Stimulated activated memory B cell treated with anti-CD40 and anti-IgM and Interleukin-4, amounts not matched to agents 10 μg/mL and 1 μg/mL and 100 μg/mL, for 72 hours (primary cell): ENCODE measurements around the gene DNAH11.

ENCODE experiments used
- ATAC-seq: fragments of 150-1000 bp; cut with Tn5 transposase; 2 replicates; pipeline ENCODE4 v1.10.0; 2021
- H3K27ac Mint-ChIP-seq: one replicate; pipeline ENCODE4 v1.8.0; 2022; ENCODE audit warnings: mild to moderate bottlenecking, mixed read lengths
- H3K27me3 Mint-ChIP-seq: one replicate; pipeline ENCODE4 v1.8.0; 2022; ENCODE audit warnings: mixed read lengths
- H3K36me3 Mint-ChIP-seq: one replicate; pipeline ENCODE4 v1.8.0; 2022; ENCODE audit warnings: mixed read lengths
- H3K4me1 Mint-ChIP-seq: one replicate; pipeline ENCODE4 v1.8.0; 2022; ENCODE audit warnings: mixed read lengths
- H3K4me3 Mint-ChIP-seq: one replicate; pipeline ENCODE4 v1.8.0; 2022; ENCODE audit warnings: mild to moderate bottlenecking, moderate library complexity, mixed read lengths
- H3K9me3 Mint-ChIP-seq: one replicate; pipeline ENCODE4 v1.8.0; 2022; ENCODE audit warnings: mixed read lengths

Gene DNAH11

GRCh38 chr7:21543528-21544302 is 876 bp downstream of the DNAH11 start:
- peak overlapping the region; percentile 39 for H3K4me3 Mint-ChIP-seq
- H3K36me3 Mint-ChIP-seq: no peaks in the 10 kb centered on the region
- ATAC-seq: no peak
- H3K27ac Mint-ChIP-seq: no peak overlapping the region
- H3K4me1 Mint-ChIP-seq: peaks cover 8% of the 10 kb centered on the region
- H3K9me3 Mint-ChIP-seq: no peaks in the 10 kb centered on the region
- peaks cover 47% of the 10 kb centered on the region for H3K27me3 Mint-ChIP-seq

GRCh38 chr7:21544303-21544656 is 1.4 kb downstream of the DNAH11 start:
- peaks cover 8% of the 10 kb centered on the region for H3K4me1 Mint-ChIP-seq
- H3K9me3 Mint-ChIP-seq: no peaks in the 10 kb centered on the region
- no peak for ATAC-seq
- H3K27ac Mint-ChIP-seq: no peak overlapping the region
- peaks cover 44% of the 10 kb centered on the region for H3K27me3 Mint-ChIP-seq
- no peaks in the 10 kb centered on the region for H3K36me3 Mint-ChIP-seq
- no peak overlapping the region for H3K4me3 Mint-ChIP-seq

- H3K4me1 Mint-ChIP-seq: peaks cover 8% of the 10 kb centered on the region
- H3K9me3 Mint-ChIP-seq: no peaks in the 10 kb centered on the region
- H3K4me3 Mint-ChIP-seq: no peak overlapping the region
- peaks cover 44% of the 10 kb centered on the region for H3K27me3 Mint-ChIP-seq
- H3K27ac Mint-ChIP-seq: no peak overlapping the region
- no peak for ATAC-seq
- H3K36me3 Mint-ChIP-seq: no peaks in the 10 kb centered on the region
These were observed 1.9 kb downstream of the DNAH11 start for GRCh38 chr7:21544715-21545114.

- H3K4me1 Mint-ChIP-seq: peaks cover 8% of the 10 kb centered on the region
- H3K9me3 Mint-ChIP-seq: no peaks in the 10 kb centered on the region
- no peaks in the 10 kb centered on the region for H3K36me3 Mint-ChIP-seq
- no peak for ATAC-seq
- H3K27ac Mint-ChIP-seq: no peak overlapping the region
- H3K27me3 Mint-ChIP-seq: peaks cover 26% of the 10 kb centered on the region
- H3K4me3 Mint-ChIP-seq: no peak overlapping the region
These were observed 4.7 kb downstream of the DNAH11 start for GRCh38 chr7:21547501-21547900.

GRCh38 chr7:21548491-21548890 is 5.7 kb downstream of the DNAH11 start:
- H3K4me3 Mint-ChIP-seq: no peak overlapping the region
- no peaks in the 10 kb centered on the region for H3K36me3 Mint-ChIP-seq
- H3K27me3 Mint-ChIP-seq: peaks cover 22% of the 10 kb centered on the region
- H3K4me1 Mint-ChIP-seq: peaks cover under 1% of the 10 kb centered on the region
- no peaks in the 10 kb centered on the region for H3K9me3 Mint-ChIP-seq
- ATAC-seq: no peak
- no peak overlapping the region for H3K27ac Mint-ChIP-seq

GRCh38 chr7:21550076-21550475 is 7.2 kb downstream of the DNAH11 start:
- ATAC-seq: no peak
- H3K27ac Mint-ChIP-seq: no peak overlapping the region
- peaks cover 17% of the 10 kb centered on the region for H3K27me3 Mint-ChIP-seq

GRCh38 chr7:21550821-21551531 is 8.1 kb downstream of the DNAH11 start:
- no peak for ATAC-seq
- Mint-ChIP-seq H3K36me3 (no peaks in the 10 kb centered on the region), H3K27ac (no peak overlapping the region)

More at GRCh38 chr7:21550076-21550475, 7.2 kb downstream of the DNAH11 start:
- no peaks in the 10 kb centered on the region for H3K4me1 Mint-ChIP-seq
- no peaks in the 10 kb centered on the region for H3K36me3 Mint-ChIP-seq
- no peak overlapping the region for H3K4me3 Mint-ChIP-seq
- no peaks in the 10 kb centered on the region for H3K9me3 Mint-ChIP-seq

GRCh38 chr7:21562385-21562784 is 19.5 kb downstream of the DNAH11 start:
- no peaks in the 10 kb centered on the region for H3K36me3 Mint-ChIP-seq
- H3K9me3 Mint-ChIP-seq: no peaks in the 10 kb centered on the region
- no peak for ATAC-seq
- H3K27ac Mint-ChIP-seq: no peak overlapping the region
- peaks cover 5% of the 10 kb centered on the region for H3K27me3 Mint-ChIP-seq
- H3K4me3 Mint-ChIP-seq: no peak overlapping the region
- H3K4me1 Mint-ChIP-seq: no peaks in the 10 kb centered on the region

More at GRCh38 chr7:21550821-21551531, 8.1 kb downstream of the DNAH11 start:
- no peaks in the 10 kb centered on the region for H3K4me1 Mint-ChIP-seq
- H3K9me3 Mint-ChIP-seq: no peaks in the 10 kb centered on the region
- peaks cover 26% of the 10 kb centered on the region for H3K27me3 Mint-ChIP-seq
- H3K4me3 Mint-ChIP-seq: no peak overlapping the region

- Mint-ChIP-seq H3K4me1 (no peaks in the 10 kb centered on the region), H3K9me3 (no peaks in the 10 kb centered on the region), H3K27ac (no peak overlapping the region), H3K36me3 (no peaks in the 10 kb centered on the region), H3K4me3 (no peak overlapping the region), H3K27me3 (no peaks in the 10 kb centered on the region)
- ATAC-seq: no peak
These were observed 22.8 kb downstream of the DNAH11 start for GRCh38 chr7:21565614-21566013.

GRCh38 chr7:21566094-21566493 is 23.3 kb downstream of the DNAH11 start:
- ATAC-seq: no peak
- no peaks in the 10 kb centered on the region for H3K9me3 Mint-ChIP-seq
- no peak overlapping the region for H3K27ac Mint-ChIP-seq
- H3K4me3 Mint-ChIP-seq: no peak overlapping the region
- no peaks in the 10 kb centered on the region for H3K36me3 Mint-ChIP-seq
- no peaks in the 10 kb centered on the region for H3K4me1 Mint-ChIP-seq
- no peaks in the 10 kb centered on the region for H3K27me3 Mint-ChIP-seq

GRCh38 chr7:21568762-21569161 is 25.9 kb downstream of the DNAH11 start:
- Mint-ChIP-seq H3K36me3 (no peaks in the 10 kb centered on the region), H3K9me3 (no peaks in the 10 kb centered on the region), H3K27ac (no peak overlapping the region), H3K27me3 (peaks cover 5% of the 10 kb centered on the region), H3K4me1 (no peaks in the 10 kb centered on the region), H3K4me3 (no peak overlapping the region)
- no peak for ATAC-seq

- ATAC-seq: no peak
- no peak overlapping the region for H3K27ac Mint-ChIP-seq
- H3K36me3 Mint-ChIP-seq: no peaks in the 10 kb centered on the region
- H3K9me3 Mint-ChIP-seq: no peaks in the 10 kb centered on the region
- peaks cover 29% of the 10 kb centered on the region for H3K27me3 Mint-ChIP-seq
- H3K4me3 Mint-ChIP-seq: no peak overlapping the region
- no peaks in the 10 kb centered on the region for H3K4me1 Mint-ChIP-seq
These were observed 29.8 kb downstream of the DNAH11 start for GRCh38 chr7:21572331-21573313.

- Mint-ChIP-seq H3K4me1 (no peaks in the 10 kb centered on the region), H3K27ac (no peak overlapping the region), H3K4me3 (no peak overlapping the region), H3K9me3 (peaks cover 6% of the 10 kb centered on the region), H3K36me3 (no peaks in the 10 kb centered on the region), H3K27me3 (peaks cover 49% of the 10 kb centered on the region)
- no peak for ATAC-seq
These were observed 36.7 kb downstream of the DNAH11 start for GRCh38 chr7:21579341-21580072.

- peaks cover 6% of the 10 kb centered on the region for H3K9me3 Mint-ChIP-seq
- ATAC-seq: no peak
- H3K4me1 Mint-ChIP-seq: no peaks in the 10 kb centered on the region
- H3K4me3 Mint-ChIP-seq: no peak overlapping the region
- peaks cover 49% of the 10 kb centered on the region for H3K27me3 Mint-ChIP-seq
- no peak overlapping the region for H3K27ac Mint-ChIP-seq
- H3K36me3 Mint-ChIP-seq: no peaks in the 10 kb centered on the region
These were observed 37.3 kb downstream of the DNAH11 start for GRCh38 chr7:21580073-21580521.
